ENCODE measurements around the gene SORBS1. TPM values are rescaled to one million over a fixed set of nuclear protein-coding genes. Genes with fewer than 3 reads are reported as not detected.

Gene SORBS1
- polyA plus RNA-seq, 1 donor from 2014 or later, result 39.5 TPM

- H3K4me2 ChIP-seq (ENCODE audit: low read length), result no peak overlapping the region
- no peaks in the 10 kb centered on the region for H3K9me2 ChIP-seq (ENCODE audit: insufficient read depth, low read length)
- no peak overlapping the region for H3K27ac ChIP-seq (ENCODE audit: low read length)
- no peaks in the 10 kb centered on the region for H4K20me1 ChIP-seq (ENCODE audit: insufficient read depth)
- no peaks in the 10 kb centered on the region for H3F3A ChIP-seq (ENCODE audit: insufficient read depth, low read length, poor library complexity, severe bottlenecking)
- no peak overlapping the region for H3K9ac ChIP-seq (ENCODE audit: low read length)
- no peak for TF ChIP-seq TAF1 (IDR thresholded peaks at IDR 0.05; ENCODE audit: low read depth)
- no peaks in the 10 kb centered on the region for H3K36me3 ChIP-seq (ENCODE audit: insufficient read depth, low read length)
- peaks cover 14% of the 10 kb centered on the region for H3K27me3 ChIP-seq (ENCODE audit: insufficient read depth, low read depth, low read length)
- no peak overlapping the region for H2AFZ ChIP-seq (ENCODE audit: low read depth, low read length)
- no peaks in the 10 kb centered on the region for H3K79me2 ChIP-seq (replicated peaks; ENCODE audit: insufficient read depth, low read length)
- H3K4me3 ChIP-seq (ENCODE audit: low read length), result no peak overlapping the region
- no peaks in the 10 kb centered on the region for H3K9me3 ChIP-seq (ENCODE audit: low read length)
These were observed 263.8 kb downstream of the SORBS1 start for GRCh38 chr10:95297402-95297801.

- Histone ChIP-seq H3K4me3 (ENCODE audit: low read length) (no peak overlapping the region), H3K9me2 (ENCODE audit: insufficient read depth, low read length) (no peaks in the 10 kb centered on the region), H3F3A (ENCODE audit: insufficient read depth, low read length, poor library complexity, severe bottlenecking) (no peaks in the 10 kb centered on the region), H4K20me1 (ENCODE audit: insufficient read depth) (no peaks in the 10 kb centered on the region), H3K9ac (ENCODE audit: low read length) (no peak overlapping the region), H3K79me2 (replicated peaks; ENCODE audit: insufficient read depth, low read length) (no peaks in the 10 kb centered on the region), H3K27me3 (ENCODE audit: insufficient read depth, low read depth, low read length) (peaks cover 15% of the 10 kb centered on the region), H3K27ac (ENCODE audit: low read length) (no peak overlapping the region), H3K36me3 (ENCODE audit: insufficient read depth, low read length) (no peaks in the 10 kb centered on the region), H3K4me2 (ENCODE audit: low read length) (no peak overlapping the region), H3K9me3 (ENCODE audit: low read length) (no peaks in the 10 kb centered on the region), H2AFZ (ENCODE audit: low read depth, low read length) (no peak overlapping the region)
- TF ChIP-seq, protein P1, sequence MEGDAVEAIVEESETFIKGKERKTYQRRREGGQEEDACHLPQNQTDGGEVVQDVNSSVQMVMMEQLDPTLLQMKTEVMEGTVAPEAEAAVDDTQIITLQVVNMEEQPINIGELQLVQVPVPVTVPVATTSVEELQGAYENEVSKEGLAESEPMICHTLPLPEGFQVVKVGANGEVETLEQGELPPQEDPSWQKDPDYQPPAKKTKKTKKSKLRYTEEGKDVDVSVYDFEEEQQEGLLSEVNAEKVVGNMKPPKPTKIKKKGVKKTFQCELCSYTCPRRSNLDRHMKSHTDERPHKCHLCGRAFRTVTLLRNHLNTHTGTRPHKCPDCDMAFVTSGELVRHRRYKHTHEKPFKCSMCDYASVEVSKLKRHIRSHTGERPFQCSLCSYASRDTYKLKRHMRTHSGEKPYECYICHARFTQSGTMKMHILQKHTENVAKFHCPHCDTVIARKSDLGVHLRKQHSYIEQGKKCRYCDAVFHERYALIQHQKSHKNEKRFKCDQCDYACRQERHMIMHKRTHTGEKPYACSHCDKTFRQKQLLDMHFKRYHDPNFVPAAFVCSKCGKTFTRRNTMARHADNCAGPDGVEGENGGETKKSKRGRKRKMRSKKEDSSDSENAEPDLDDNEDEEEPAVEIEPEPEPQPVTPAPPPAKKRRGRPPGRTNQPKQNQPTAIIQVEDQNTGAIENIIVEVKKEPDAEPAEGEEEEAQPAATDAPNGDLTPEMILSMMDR (IDR thresholded peaks at IDR 0.05; ENCODE audit: poor library complexity, severe bottlenecking), result no peak
- no peak for TF ChIP-seq EP300 (conservative IDR thresholded peaks at IDR 0.05; ENCODE audit: poor library complexity, severe bottlenecking)
- TF ChIP-seq SMC3 (conservative IDR thresholded peaks at IDR 0.05; ENCODE audit: poor library complexity), result no peak
- TF ChIP-seq POLR2AphosphoS5 (IDR thresholded peaks at IDR 0.05), result no peak
- no peak for TF ChIP-seq REST (IDR thresholded peaks at IDR 0.05; ENCODE audit: borderline replicate concordance)
- TF ChIP-seq RAD21 (conservative IDR thresholded peaks at IDR 0.05), result no peak
- no peak for TF ChIP-seq EZH2 (IDR thresholded peaks at IDR 0.05; ENCODE audit: borderline replicate concordance, insufficient read depth, low read length, poor library complexity, severe bottlenecking)
- no peak for TF ChIP-seq TAF1 (IDR thresholded peaks at IDR 0.05; ENCODE audit: low read depth)
- TF ChIP-seq MXI1 (conservative IDR thresholded peaks at IDR 0.05; ENCODE audit: poor library complexity, severe bottlenecking), result no peak
These were observed 264.4 kb downstream of the SORBS1 start for GRCh38 chr10:95296764-95297163.

Measured in neural cell (in vitro differentiated cells).